Stimulated activated CD4-positive, alpha-beta T cell treated with anti-CD3 and anti-CD28 coated beads, Interleukin-4, amount 100 ng/mL, for 48 hours (primary cell): ENCODE data around the gene OR10G4.
"Not testable (repeated sequence)": the region's sequence is repeated elsewhere in the genome, so short reads cannot be mapped to it uniquely, and the experiment has no call there.

Source experiments
- DNase-seq, 2 donors: peaks; one replicate each; pipeline ENCODE4 v3.0.0-alpha.2; 2020; ENCODE audit warnings: low read depth in 2 of 2

The OR10G4 gene

DNA sequence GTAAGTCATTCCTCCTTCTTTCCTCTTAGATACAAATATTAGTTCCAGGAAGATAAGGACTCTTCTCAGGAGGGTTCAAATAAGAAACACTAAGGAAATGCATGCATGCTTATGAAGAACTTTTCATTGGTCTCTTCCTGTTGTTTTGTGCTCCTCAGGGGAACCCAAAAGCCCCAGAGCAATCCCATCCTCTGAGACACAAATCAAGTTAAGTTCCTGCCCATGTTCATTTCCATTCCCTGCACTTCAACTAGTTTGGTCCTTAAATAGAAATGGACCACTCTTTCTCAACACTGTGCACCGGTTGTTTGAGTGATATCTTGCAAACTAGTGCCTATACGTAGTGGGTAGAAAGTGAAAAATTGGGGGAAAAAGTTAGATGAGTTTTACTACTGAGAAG lies at the start of gene OR10G4:
OR10G4 (plus strand) TSS at position 301 of the 400 bp plus-strand sequence. CDS start 2,578 bp downstream, outside the sequence.
- no peak for DNase-seq

GRCh38 chr11:123973816-123974215 lies 39.0 kb upstream of the OR10G4 start:
- DNase-seq, result no peak

DNA sequence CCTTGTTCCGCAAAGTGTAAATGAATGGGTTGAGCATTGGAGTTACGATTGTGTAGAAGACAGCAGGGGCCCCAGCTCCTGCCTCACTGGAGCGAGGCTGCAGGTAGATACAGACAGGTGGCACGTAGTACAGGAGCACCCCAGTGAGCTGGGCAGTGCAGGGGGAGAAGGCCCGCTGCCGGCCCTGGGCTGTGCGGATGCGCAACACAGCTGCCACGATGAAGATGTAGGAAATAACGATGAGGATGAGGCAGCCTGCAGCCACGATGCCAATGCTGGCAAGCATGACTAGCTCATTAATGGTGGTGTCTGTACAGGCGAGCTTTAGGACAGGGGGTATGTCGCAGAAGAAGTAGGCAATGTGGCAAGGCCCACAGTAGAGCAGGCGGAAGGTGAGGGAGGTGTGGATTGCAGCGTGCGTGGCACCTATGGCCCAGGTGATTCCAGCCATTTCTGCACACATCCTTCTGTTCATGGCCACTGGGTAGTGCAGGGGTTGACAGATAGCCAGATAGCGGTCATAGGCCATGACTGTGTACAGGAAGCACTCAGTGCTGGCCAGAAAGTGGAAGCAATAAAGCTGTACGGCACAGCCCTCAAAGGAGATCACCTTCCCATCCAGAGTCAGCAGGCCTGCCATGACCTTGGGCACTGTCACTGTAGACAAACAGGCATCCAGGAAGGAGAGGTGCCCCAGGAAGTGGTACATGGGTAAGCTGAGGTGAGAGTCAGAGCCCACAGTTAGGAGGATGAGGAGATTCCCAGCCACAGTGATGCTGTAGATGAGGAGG lies 35.8 kb upstream of the OR10G4 start:
- DNase-seq, result no peak

GRCh38 chr11:123977731-123978347 lies 35.0 kb upstream of the OR10G4 start, which contains the start of gene OR10S1:
TSS of gene OR10S1 (minus strand) at chr11:123977781. CDS start at chr11:123977664, 117 bp downstream.
- DNase-seq, result no peak

DNA sequence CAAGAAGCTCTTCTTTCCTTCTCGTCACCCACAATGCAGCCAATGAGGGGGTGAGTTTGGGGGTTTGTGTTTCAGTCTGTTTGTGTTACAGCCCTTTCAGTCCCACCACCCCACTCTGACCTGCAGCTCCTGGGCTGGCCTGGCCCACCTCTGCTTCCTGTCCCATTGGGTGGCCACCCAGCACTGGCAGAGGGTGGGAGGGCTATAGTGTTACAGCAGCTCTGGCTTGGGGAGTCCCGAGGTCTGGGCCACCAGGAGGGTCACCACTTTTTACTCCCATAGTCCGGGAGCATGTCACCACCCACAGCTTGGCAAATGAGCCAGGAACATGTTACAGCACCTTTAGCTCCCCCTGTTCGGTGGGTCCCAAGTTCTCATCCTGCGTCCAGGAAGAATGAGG lies 33.5 kb upstream of the OR10G4 start:
- no peak for DNase-seq

DNA sequence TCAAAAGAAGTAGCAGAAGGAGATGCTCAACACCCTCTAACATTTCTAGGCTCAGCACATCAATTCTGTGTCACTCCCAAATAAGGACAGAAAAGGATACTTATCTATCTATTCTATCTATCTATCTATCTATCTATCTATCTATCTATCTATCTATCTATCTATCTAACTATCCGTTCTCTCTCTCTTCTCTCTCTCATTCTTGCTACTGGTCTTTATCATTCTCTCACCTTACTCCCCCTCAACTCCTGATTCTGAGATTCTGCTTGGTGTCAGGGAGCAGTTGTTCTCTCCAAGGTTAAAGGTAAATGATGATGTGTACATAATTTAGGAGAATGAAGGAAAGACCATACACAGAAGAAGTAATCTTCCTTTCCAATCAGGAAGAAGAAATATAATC lies 17.7 kb upstream of the OR10G4 start, which contains the start of gene OR10G6:
OR10G6 (minus strand) TSS at position 43 of the 400 bp plus-strand sequence; CDS start at position 43, 0 bp downstream.
- DNase-seq, result no peak

DNA sequence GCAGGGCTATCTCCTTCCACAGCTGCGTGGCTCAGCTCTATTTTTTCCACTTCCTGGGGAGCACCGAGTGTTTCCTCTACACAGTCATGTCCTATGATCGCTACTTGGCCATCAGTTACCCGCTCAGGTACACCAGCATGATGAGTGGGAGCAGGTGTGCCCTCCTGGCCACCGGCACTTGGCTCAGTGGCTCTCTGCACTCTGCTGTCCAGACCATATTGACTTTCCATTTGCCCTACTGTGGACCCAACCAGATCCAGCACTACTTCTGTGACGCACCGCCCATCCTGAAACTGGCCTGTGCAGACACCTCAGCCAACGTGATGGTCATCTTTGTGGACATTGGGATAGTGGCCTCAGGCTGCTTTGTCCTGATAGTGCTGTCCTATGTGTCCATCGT lies 3.0 kb downstream of the OR10G4 start:
- DNase-seq, result not testable (repeated sequence)

DNA sequence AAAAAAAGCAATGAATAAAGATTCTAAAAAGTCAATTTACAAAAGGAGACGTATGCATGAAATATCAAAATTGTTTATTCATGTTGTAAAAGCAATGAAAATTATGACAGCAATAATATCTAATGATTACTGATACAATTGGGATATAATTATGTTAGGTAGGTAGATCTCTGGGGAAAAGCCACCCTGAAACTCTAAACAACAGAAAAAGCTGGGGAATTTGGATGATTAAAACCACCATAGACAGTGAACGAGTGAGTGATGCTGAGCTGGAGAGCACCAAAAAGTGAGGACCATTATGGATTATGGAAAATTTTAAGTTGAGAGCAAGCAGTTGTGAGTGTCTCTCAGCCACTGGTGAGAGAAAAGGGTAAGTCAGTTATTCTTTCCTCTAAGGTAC lies 13.7 kb downstream of the OR10G4 start, which contains the start of gene OR10G8:
OR10G8 (plus strand) TSS at position 301 of the 400 bp plus-strand sequence. CDS start 2,825 bp downstream, outside the sequence.
- no peak for DNase-seq

GRCh38 chr11:124036666-124037065 lies 23.9 kb downstream of the OR10G4 start:
- DNase-seq, result no peak

DNA sequence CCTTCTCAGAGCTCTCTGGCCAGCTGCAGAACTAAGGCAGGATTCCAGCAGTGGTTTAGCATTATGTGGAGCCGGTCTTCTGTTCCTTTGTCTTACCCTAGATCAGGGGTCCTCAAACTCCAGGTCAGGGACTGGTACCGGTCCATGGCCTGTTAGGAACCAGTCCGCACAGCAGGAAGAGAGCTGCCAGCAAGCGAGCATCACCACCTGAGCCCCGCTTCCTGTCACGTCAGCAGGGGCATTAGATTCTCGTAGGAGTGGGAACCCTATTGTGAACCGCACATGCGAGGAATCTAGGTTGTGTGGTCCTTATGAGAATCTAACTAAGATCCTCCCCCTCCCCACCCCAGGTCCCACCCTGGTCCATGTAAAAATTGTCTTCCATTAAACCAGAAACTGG lies 26.8 kb downstream of the OR10G4 start:
- DNase-seq, result no peak

DNA sequence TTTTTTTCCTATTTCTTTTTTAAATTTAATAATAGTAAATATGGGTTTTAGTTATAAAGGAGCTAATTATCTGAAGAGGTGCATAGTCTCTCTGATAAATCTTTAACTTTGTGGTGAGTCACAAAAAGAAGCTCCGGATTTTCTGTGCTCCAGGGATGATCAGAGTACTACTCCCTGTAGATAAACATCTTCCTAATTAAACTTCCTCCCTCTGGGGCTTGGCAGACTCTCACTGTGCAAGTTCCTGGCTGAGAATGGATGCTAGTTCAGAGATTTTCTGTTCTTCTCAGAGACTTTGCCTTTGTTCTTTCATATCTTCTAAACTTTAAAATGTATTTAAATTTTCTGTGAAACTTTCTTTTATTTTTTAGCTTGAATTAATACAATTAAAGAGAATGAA lies 28.5 kb downstream of the OR10G4 start, which contains the start of gene OR10G7:
OR10G7 (minus strand) TSS at position 72 of the 400 bp plus-strand sequence. CDS start 2,324 bp downstream, outside the sequence.
- no peak for DNase-seq

- no peak for DNase-seq
Measured at GRCh38 chr11:124043420-124043819, 30.6 kb downstream of the OR10G4 start.

GRCh38 chr11:124050748-124051147 lies 38.0 kb downstream of the OR10G4 start:
- no peak for DNase-seq

- no peak for DNase-seq
Measured at GRCh38 chr11:124052966-124053365, 40.2 kb downstream of the OR10G4 start.
